ENCODE results near the gene C19orf38. TPM values are rescaled to one million over a fixed set of nuclear protein-coding genes. Genes with fewer than 3 reads are reported as not detected.

The C19orf38 gene
- not detected for total RNA-seq

- Histone ChIP-seq H3K4me1 (no peaks in the 10 kb centered on the region), H3K4me3 (no peak within 1 kb of the TSS), H3K27me3 (no peaks in the 10 kb centered on the region), H3K9me3 (no peaks in the 10 kb centered on the region), H3K27ac (no peak within 1 kb of the TSS), H3K36me3 (no peaks in the 10 kb centered on the region)
- TF ChIP-seq CTCF (IDR thresholded peaks at IDR 0.05) = no peak
- no peak for DNase-seq (ENCODE audit: low spot score in 2 of 2)
- intact Hi-C loops (cut with DNase I) = no loop called here
Observed at GRCh38 chr19:10848230-10848856, at the start of gene C19orf38. TSS of gene C19orf38 (plus strand) at chr19:10848415. CDS start at chr19:10848509, 94 bp downstream.

GRCh38 chr19:10800488-10800887 is 47.7 kb upstream of the C19orf38 start:
- no peak for DNase-seq (ENCODE audit: low spot score in 2 of 2)
- no peak overlapping the region for H3K4me3 ChIP-seq
- peaks cover 83 to 91% of the 10 kb centered on the region in 2 donors for H3K36me3 ChIP-seq
- no peaks in the 10 kb centered on the region for H3K27me3 ChIP-seq
- intact Hi-C loops (cut with DNase I) = no loop called here
- no peak for TF ChIP-seq CTCF (IDR thresholded peaks at IDR 0.05)
- H3K27ac ChIP-seq = no peak overlapping the region
- no peaks in the 10 kb centered on the region for H3K9me3 ChIP-seq
- H3K4me1 ChIP-seq = no peaks in the 10 kb centered on the region

- H3K9me3 ChIP-seq = no peaks in the 10 kb centered on the region
- intact Hi-C loops (cut with DNase I) = no loop called here
- peaks cover 79 to 81% of the 10 kb centered on the region in 2 donors for H3K36me3 ChIP-seq
- no peak for DNase-seq (ENCODE audit: low spot score in 2 of 2)
- no peak overlapping the region for H3K27ac ChIP-seq
- H3K4me3 ChIP-seq = no peak overlapping the region
- no peaks in the 10 kb centered on the region for H3K27me3 ChIP-seq
- no peaks in the 10 kb centered on the region for H3K4me1 ChIP-seq
- no peak for TF ChIP-seq CTCF (IDR thresholded peaks at IDR 0.05)
Observed at GRCh38 chr19:10802479-10802878, 45.7 kb upstream of the C19orf38 start.

- DNase-seq (ENCODE audit: low spot score in 2 of 2) = no peak
- intact Hi-C loops (cut with DNase I) = no loop called here
- Histone ChIP-seq H3K4me3 (no peak overlapping the region), H3K36me3 (peaks cover 76 to 78% of the 10 kb centered on the region in 2 donors), H3K27ac (no peak overlapping the region), H3K9me3 (no peaks in the 10 kb centered on the region), H3K4me1 (no peaks in the 10 kb centered on the region), H3K27me3 (no peaks in the 10 kb centered on the region)
- no peak for TF ChIP-seq CTCF (IDR thresholded peaks at IDR 0.05)
Observed at GRCh38 chr19:10803252-10803651, 45.0 kb upstream of the C19orf38 start.

GRCh38 chr19:10805065-10805757 is 43.0 kb upstream of the C19orf38 start:
- H3K27ac ChIP-seq = no peak overlapping the region
- no peak for TF ChIP-seq CTCF (IDR thresholded peaks at IDR 0.05)
- intact Hi-C loops (cut with DNase I) = no loop called here
- H3K4me1 ChIP-seq = no peaks in the 10 kb centered on the region
- no peak for DNase-seq (ENCODE audit: low spot score in 2 of 2)
- no peaks in the 10 kb centered on the region for H3K27me3 ChIP-seq
- peaks cover 70 to 79% of the 10 kb centered on the region in 2 donors for H3K36me3 ChIP-seq
- no peaks in the 10 kb centered on the region for H3K9me3 ChIP-seq
- no peak overlapping the region for H3K4me3 ChIP-seq
